GM10248 (cell line): Measurements from ENCODE around the gene UGT1A10.

ENCODE experiments used
- CTCF ChIA-PET: fragments of 300-600 bp; sonication (Branson Sonifier 250); formaldehyde crosslinking; extraction: SDS; loops from one replicate; lab custom pipeline; 2021; ENCODE audit warnings: antibody characterized with exemption; lab: Yijun Ruan, JAX
- POLR2A ChIA-PET: fragments of 350-650 bp; sonication (Branson Sonifier 250); formaldehyde crosslinking; extraction: SDS; loops from one replicate; lab custom pipeline; 2020; ENCODE audit warnings: antibody characterized with exemption; lab: Yijun Ruan, JAX
- DNase-seq: peaks from one replicate; pipeline ENCODE4 v3.0.0; 2012; ENCODE audit errors: extremely low spot score
- CTCF ChIP-seq: IDR thresholded peaks from 2 replicates; pipeline ENCODE4 v1.5.1; 2012; ENCODE audit warnings: mild to moderate bottlenecking, low read depth; ENCODE audit errors: extremely low read depth, missing control alignments, control extremely low read depth

The UGT1A10 gene

DNA sequence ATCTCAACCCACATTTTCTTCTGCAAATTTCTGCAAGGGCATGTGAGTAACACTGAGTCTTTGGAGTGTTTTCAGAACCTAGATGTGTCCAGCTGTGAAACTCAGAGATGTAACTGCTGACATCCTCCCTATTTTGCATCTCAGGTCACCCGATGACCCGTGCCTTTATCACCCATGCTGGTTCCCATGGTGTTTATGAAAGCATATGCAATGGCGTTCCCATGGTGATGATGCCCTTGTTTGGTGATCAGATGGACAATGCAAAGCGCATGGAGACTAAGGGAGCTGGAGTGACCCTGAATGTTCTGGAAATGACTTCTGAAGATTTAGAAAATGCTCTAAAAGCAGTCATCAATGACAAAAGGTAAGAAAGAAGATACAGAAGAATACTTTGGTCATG, 131.8 kb downstream of the UGT1A10 start:
- POLR2A ChIA-PET, result no interaction called here
- TF ChIP-seq CTCF, result no peak
- no peak for DNase-seq
- CTCF ChIA-PET, result no interaction called here

GRCh38 chr2:233769260-233769659, 133.0 kb downstream of the UGT1A10 start:
- DNase-seq, result no peak
- ChIA-PET CTCF (no interaction called here), POLR2A (no interaction called here)
- TF ChIP-seq CTCF, result no peak

GRCh38 chr2:233772153-233772552, 135.9 kb downstream of the UGT1A10 start:
- no peak for TF ChIP-seq CTCF
- POLR2A ChIA-PET, result no interaction called here

GRCh38 chr2:233772583-233772982, 136.3 kb downstream of the UGT1A10 start:
- no peak for TF ChIP-seq CTCF
- no peak for DNase-seq
- POLR2A ChIA-PET, result no interaction called here
- CTCF ChIA-PET, result no interaction called here

More at GRCh38 chr2:233772153-233772552, 135.9 kb downstream of the UGT1A10 start:
- DNase-seq, result no peak
- CTCF ChIA-PET, result no interaction called here

DNA sequence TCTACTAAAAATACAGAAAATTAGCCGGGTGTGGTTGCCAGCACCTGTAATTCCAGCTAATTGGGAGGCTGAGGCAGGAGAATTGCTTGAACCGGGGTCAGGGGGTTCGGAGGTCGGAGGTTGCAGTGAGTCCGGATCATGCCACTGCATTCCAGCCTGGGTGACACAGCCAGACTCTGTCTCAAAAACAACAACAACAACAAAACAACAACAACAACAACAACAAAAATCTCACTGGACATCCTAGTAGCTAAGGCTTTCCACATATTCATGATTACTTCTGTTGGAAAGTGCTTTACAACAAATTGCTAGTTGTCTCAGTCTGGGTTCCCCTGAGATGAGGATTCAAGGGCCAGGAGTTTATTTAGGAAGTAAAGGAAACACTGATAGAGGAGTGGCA, 137.6 kb downstream of the UGT1A10 start:
- TF ChIP-seq CTCF, result no peak
- ChIA-PET CTCF (no interaction called here), POLR2A (interaction anchor here (0.6 kb wide), 1 partner anchor 955 kb away, joined by 4 read pairs; no protein-coding TSS in a partner anchor)
- no peak for DNase-seq

- DNase-seq, result no peak
- ChIA-PET CTCF (no interaction called here), POLR2A (no interaction called here)
- no peak for TF ChIP-seq CTCF
Observed at GRCh38 chr2:233775414-233775813, 139.2 kb downstream of the UGT1A10 start.

- no peak for DNase-seq
- ChIA-PET POLR2A (no interaction called here), CTCF (no interaction called here)
- TF ChIP-seq CTCF, result no peak
Observed at GRCh38 chr2:233778030-233778429, 141.8 kb downstream of the UGT1A10 start, which contains the start of gene MROH2A. MROH2A (plus strand) TSS chr2:233778330; CDS start chr2:233779359, 1,029 bp downstream.
